ENCODE measurements around the gene ITGB5.
A peak's percentile ranks its signal among the peaks of the same experiment; 100 is the strongest.

ITGB5 gene

GRCh38 chr3:124887177-124887931, at the start of gene ITGB5:
TSS of gene ITGB5 (minus strand) at chr3:124887365. CDS start at chr3:124887000, 365 bp downstream.
- DNase-seq = no peak

GRCh38 chr3:124935794-124936542, 48.8 kb upstream of the ITGB5 start:
- no peak for DNase-seq

GRCh38 chr3:124935264-124935663, 48.1 kb upstream of the ITGB5 start:
- no peak for DNase-seq

- no peak for DNase-seq
Observed at GRCh38 chr3:124934577-124934976, 47.4 kb upstream of the ITGB5 start, which contains the start of gene MUC13. TSS of gene MUC13 (minus strand) at chr3:124934751. CDS start at chr3:124934712, 39 bp downstream.

- DNase-seq = peak; percentile 31
Observed at GRCh38 chr3:124928333-124929202, 41.4 kb upstream of the ITGB5 start.

GRCh38 chr3:124927574-124928045, 40.4 kb upstream of the ITGB5 start:
- DNase-seq = no peak

- DNase-seq = no peak
Observed at GRCh38 chr3:124926426-124927101, 39.4 kb upstream of the ITGB5 start.

- DNase-seq = no peak
Observed at GRCh38 chr3:124924741-124925140, 37.6 kb upstream of the ITGB5 start.

- no peak for DNase-seq
Observed at GRCh38 chr3:124923833-124924232, 36.7 kb upstream of the ITGB5 start.

GRCh38 chr3:124920718-124921117, 33.6 kb upstream of the ITGB5 start:
- DNase-seq = no peak

GRCh38 chr3:124919756-124920155, 32.6 kb upstream of the ITGB5 start:
- DNase-seq = no peak

GRCh38 chr3:124918524-124918923, 31.4 kb upstream of the ITGB5 start:
- no peak for DNase-seq

GRCh38 chr3:124916837-124917409, 29.8 kb upstream of the ITGB5 start:
- DNase-seq = no peak

GRCh38 chr3:124915254-124915653, 28.1 kb upstream of the ITGB5 start:
- DNase-seq = no peak

GRCh38 chr3:124907957-124908356, 20.8 kb upstream of the ITGB5 start:
- DNase-seq = no peak

- DNase-seq = no peak
Observed at GRCh38 chr3:124904835-124905492, 17.8 kb upstream of the ITGB5 start.

GRCh38 chr3:124903896-124904834, 17.0 kb upstream of the ITGB5 start:
- DNase-seq = no peak

- DNase-seq = no peak
Observed at GRCh38 chr3:124896824-124897526, 9.8 kb upstream of the ITGB5 start.

- DNase-seq = no peak
Observed at GRCh38 chr3:124895756-124896155, 8.6 kb upstream of the ITGB5 start.

- DNase-seq = no peak
Observed at GRCh38 chr3:124893526-124893925, 6.4 kb upstream of the ITGB5 start.
